ENCODE measurements around the gene PRKCE. TPM values are rescaled to one million over a fixed set of nuclear protein-coding genes. Genes with fewer than 3 reads are reported as not detected.

Gene PRKCE
- 11.1 and 11.4 TPM in 2 replicates for total RNA-seq

GRCh38 chr2:45651415-45652089, at the start of gene PRKCE:
Gene PRKCE (plus strand): TSS chr2:45651675.

GRCh38 chr2:45611020-45611859, 40.2 kb upstream of the PRKCE start, which contains the start of gene SRBD1:
Gene SRBD1 (minus strand): TSS chr2:45611267. CDS start chr2:45605441, 5,826 bp downstream.

Other genes starting within 250 kb of the PRKCE start
- gene SRBD1, start 40.4 kb upstream of the PRKCE start, total RNA-seq = 14.8 and 18.1 TPM in 2 replicates

Measured in smooth muscle cell of bladder (primary cell).